ENCODE data around the gene MED4. TPM values are rescaled to one million over a fixed set of nuclear protein-coding genes. Genes with fewer than 3 reads are reported as not detected.
A peak's percentile ranks its signal among the peaks of the same experiment; 100 is the strongest.

The MED4 gene
- total RNA-seq, 6 donors from 2014 or later, result 23.2 to 41.8 (median 35.5) TPM

- TF ChIP-seq EP300 (IDR thresholded peaks at IDR 0.05) (no peak), POLR2AphosphoS5 (IDR thresholded peaks at IDR 0.05) (no peak), CTCF (IDR thresholded peaks at IDR 0.05) (no peak), POLR2A (IDR thresholded peaks at IDR 0.05) (no peak)
- Histone ChIP-seq H3K27ac (peak overlapping the region in 3 of 4 donors; percentile 49 to 91 (median 87)), H3K4me1 (peaks cover 20 to 44% (median 25%) of the 10 kb centered on the region in 4 donors), H3K36me3 (no peaks in the 10 kb centered on the region), H3K27me3 (no peaks in the 10 kb centered on the region), H3K9me3 (no peaks in the 10 kb centered on the region), H3K4me3 (no peak overlapping the region)
- 89 to 100% methylated on average over 4 of the region's 4 CpGs for WGBS, 2 donors
- ATAC-seq (ENCODE audit: low FRiP score in 2 of 2) (no peak), DNase-seq (no peak)
These were observed 26.8 kb upstream of the MED4 start for GRCh38 chr13:48121733-48122132.

- H3K9me3 ChIP-seq, result no peaks in the 10 kb centered on the region
- TF ChIP-seq POLR2A (IDR thresholded peaks at IDR 0.05) (no peak), EP300 (IDR thresholded peaks at IDR 0.05) (no peak), CTCF (IDR thresholded peaks at IDR 0.05) (no peak), POLR2AphosphoS5 (IDR thresholded peaks at IDR 0.05) (no peak)
- DNase-seq (no peak), ATAC-seq (ENCODE audit: low FRiP score in 2 of 2) (no peak)
- H3K36me3 ChIP-seq, result no peaks in the 10 kb centered on the region
- WGBS, 2 donors, result 72 to 96% methylated on average over 3 of the region's 3 CpGs
- H3K27ac ChIP-seq, result no peak overlapping the region
- peaks cover 8 to 29% (median 11%) of the 10 kb centered on the region in 4 donors for H3K4me1 ChIP-seq
- H3K27me3 ChIP-seq, result no peaks in the 10 kb centered on the region
- no peak overlapping the region for H3K4me3 ChIP-seq
These were observed 25.3 kb upstream of the MED4 start for GRCh38 chr13:48120241-48120640.

GRCh38 chr13:48118030-48118429, 23.1 kb upstream of the MED4 start:
- no peak for ATAC-seq (ENCODE audit: low FRiP score in 2 of 2)
- H3K4me1 ChIP-seq, result peaks cover 0 to 25% (median 9%) of the 10 kb centered on the region in 4 donors
- H3K4me3 ChIP-seq, result no peak overlapping the region
- 64 to 86% methylated on average over 5 of the region's 5 CpGs for WGBS, 2 donors
- no peaks in the 10 kb centered on the region for H3K36me3 ChIP-seq
- DNase-seq, result peak in 1 of 2 donors; percentile 32
- TF ChIP-seq EP300 (IDR thresholded peaks at IDR 0.05), result no peak
- TF ChIP-seq POLR2AphosphoS5 (IDR thresholded peaks at IDR 0.05), result no peak
- TF ChIP-seq POLR2A (IDR thresholded peaks at IDR 0.05), result no peak
- no peak for TF ChIP-seq CTCF (IDR thresholded peaks at IDR 0.05)
- H3K27me3 ChIP-seq, result no peaks in the 10 kb centered on the region
- no peaks in the 10 kb centered on the region for H3K9me3 ChIP-seq
- no peak overlapping the region for H3K27ac ChIP-seq

GRCh38 chr13:48116808-48117207, 21.9 kb upstream of the MED4 start:
- Histone ChIP-seq H3K4me3 (no peak overlapping the region), H3K4me1 (peaks cover 2 to 23% (median 11%) of the 10 kb centered on the region in 4 donors), H3K36me3 (no peaks in the 10 kb centered on the region), H3K27ac (no peak overlapping the region), H3K27me3 (no peaks in the 10 kb centered on the region), H3K9me3 (no peaks in the 10 kb centered on the region)
- DNase-seq (no peak), ATAC-seq (ENCODE audit: low FRiP score in 2 of 2) (no peak)
- no peak for TF ChIP-seq EP300 (IDR thresholded peaks at IDR 0.05)
- TF ChIP-seq POLR2A (IDR thresholded peaks at IDR 0.05), result no peak
- 59 to 65% methylated on average over 3 of the region's 3 CpGs for WGBS, 2 donors

GRCh38 chr13:48113756-48114130, 18.8 kb upstream of the MED4 start:
- ATAC-seq (ENCODE audit: low FRiP score in 2 of 2) (no peak), DNase-seq (no peak)
- no peaks in the 10 kb centered on the region for H3K9me3 ChIP-seq
- 93 to 95% methylated on average over 1 of the region's 1 CpG for WGBS, 2 donors
- H3K36me3 ChIP-seq, result no peaks in the 10 kb centered on the region
- peak overlapping the region in 2 of 4 donors; percentile 24 to 48 for H3K27ac ChIP-seq
- H3K4me1 ChIP-seq, result peaks cover 15 to 23% (median 17%) of the 10 kb centered on the region in 4 donors
- TF ChIP-seq POLR2A (IDR thresholded peaks at IDR 0.05), result no peak
- TF ChIP-seq POLR2AphosphoS5 (IDR thresholded peaks at IDR 0.05), result no peak
- no peak for TF ChIP-seq EP300 (IDR thresholded peaks at IDR 0.05)
- TF ChIP-seq CTCF (IDR thresholded peaks at IDR 0.05), result no peak
- H3K4me3 ChIP-seq, result no peak overlapping the region
- H3K27me3 ChIP-seq, result no peaks in the 10 kb centered on the region
